ENCODE measurements around the gene COL23A1. TPM values are rescaled to one million over a fixed set of nuclear protein-coding genes. Genes with fewer than 3 reads are reported as not detected.
"Not testable (repeated sequence)": the region's sequence is repeated elsewhere in the genome, so short reads cannot be mapped to it uniquely, and the experiment has no call there.

The COL23A1 gene
- total RNA-seq, 1 experiment from 2014 or later = 0.18 TPM

DNA sequence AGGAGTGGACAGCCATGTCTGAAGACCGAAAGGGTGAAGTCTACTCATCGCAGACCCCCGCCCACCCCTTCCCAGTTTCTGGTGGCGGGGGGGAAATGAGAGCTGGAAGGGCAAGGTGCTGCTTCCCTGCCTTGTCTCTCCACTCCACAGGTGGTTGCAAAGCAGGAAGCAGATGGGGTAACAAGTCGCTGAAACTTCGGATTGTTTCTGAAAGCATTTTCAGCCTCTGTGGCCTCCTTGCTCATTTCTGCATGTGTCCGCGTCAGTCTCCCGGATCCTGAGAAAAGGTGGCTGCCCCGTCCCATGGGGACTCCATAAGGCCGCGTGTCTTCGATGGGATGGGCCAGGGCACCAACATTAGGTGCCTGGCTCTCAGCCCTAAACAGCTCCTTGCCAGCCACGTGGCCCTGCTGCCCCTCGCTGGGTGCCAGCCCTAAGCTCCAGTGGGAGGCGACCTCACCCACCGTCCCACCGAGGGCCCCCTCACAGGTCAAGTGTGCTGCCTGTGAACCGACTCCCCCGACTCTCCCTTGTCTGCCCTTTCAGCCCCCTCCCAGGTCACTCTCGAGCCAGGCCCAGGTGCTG lies 358.6 kb downstream of the COL23A1 start:
- H3K9me3 Mint-ChIP-seq (ENCODE audit: unreplicated experiment) = no peaks in the 10 kb centered on the region
- Histone ChIP-seq H3K4me3 (ENCODE audit: low read depth, low read length) (peak overlapping the region; percentile 78), H3K27me3 (replicated peaks; ENCODE audit: control insufficient read depth, insufficient read depth, low read length) (no peaks in the 10 kb centered on the region), H3K36me3 (ENCODE audit: control insufficient read depth, insufficient read depth, low read length) (0 out of 2 replicates have a peak, but pooled peaks cover 4% of the 10 kb centered on the region), H3K4me1 (peaks cover 27% of the 10 kb centered on the region), H3K9me3 (no peaks in the 10 kb centered on the region)
- DNase-seq = no peak
- intact Hi-C loops (cut with micrococcal nuclease; ENCODE audit: unreplicated experiment) = loop anchor here (1.0 kb wide), 1 partner anchor 27 kb away; the partner anchor contains the start of gene HNRNPAB
- H3K27me3 Mint-ChIP-seq (ENCODE audit: insufficient read depth, unreplicated experiment) = no peaks in the 10 kb centered on the region
- no TSS peak for BruUV-seq (replicated peaks)
- H3K36me3 Mint-ChIP-seq (ENCODE audit: insufficient read depth, unreplicated experiment) = peaks cover 46% of the 10 kb centered on the region
- peak overlapping the region; percentile 79 for H3K4me3 Mint-ChIP-seq (ENCODE audit: unreplicated experiment)
- CTCF ChIA-PET = interaction anchor here (0.6 kb wide), 1 partner anchor 155 kb away, joined by 3 read pairs; no protein-coding TSS in a partner anchor
- H3K27ac Mint-ChIP-seq (ENCODE audit: unreplicated experiment) = peak overlapping the region; percentile 77
- TF ChIP-seq, protein P1, sequence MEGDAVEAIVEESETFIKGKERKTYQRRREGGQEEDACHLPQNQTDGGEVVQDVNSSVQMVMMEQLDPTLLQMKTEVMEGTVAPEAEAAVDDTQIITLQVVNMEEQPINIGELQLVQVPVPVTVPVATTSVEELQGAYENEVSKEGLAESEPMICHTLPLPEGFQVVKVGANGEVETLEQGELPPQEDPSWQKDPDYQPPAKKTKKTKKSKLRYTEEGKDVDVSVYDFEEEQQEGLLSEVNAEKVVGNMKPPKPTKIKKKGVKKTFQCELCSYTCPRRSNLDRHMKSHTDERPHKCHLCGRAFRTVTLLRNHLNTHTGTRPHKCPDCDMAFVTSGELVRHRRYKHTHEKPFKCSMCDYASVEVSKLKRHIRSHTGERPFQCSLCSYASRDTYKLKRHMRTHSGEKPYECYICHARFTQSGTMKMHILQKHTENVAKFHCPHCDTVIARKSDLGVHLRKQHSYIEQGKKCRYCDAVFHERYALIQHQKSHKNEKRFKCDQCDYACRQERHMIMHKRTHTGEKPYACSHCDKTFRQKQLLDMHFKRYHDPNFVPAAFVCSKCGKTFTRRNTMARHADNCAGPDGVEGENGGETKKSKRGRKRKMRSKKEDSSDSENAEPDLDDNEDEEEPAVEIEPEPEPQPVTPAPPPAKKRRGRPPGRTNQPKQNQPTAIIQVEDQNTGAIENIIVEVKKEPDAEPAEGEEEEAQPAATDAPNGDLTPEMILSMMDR (IDR thresholded peaks at IDR 0.05; ENCODE audit: insufficient read depth in 1 of 2, low read depth in 1 of 2, low read length in 1 of 2, severe bottlenecking in 1 of 2, unreplicated experiment in 1 of 2) = no peak
- peaks cover 28% of the 10 kb centered on the region for H3K4me1 Mint-ChIP-seq (ENCODE audit: low read depth, unreplicated experiment)
- POLR2A ChIA-PET = interaction anchor here (0.5 to 3.8 kb wide), 4 partner anchors 8 to 27 kb away, joined by 4 to 15 read pairs (median 5); partner anchors contain the start of gene HNRNPAB

DNA sequence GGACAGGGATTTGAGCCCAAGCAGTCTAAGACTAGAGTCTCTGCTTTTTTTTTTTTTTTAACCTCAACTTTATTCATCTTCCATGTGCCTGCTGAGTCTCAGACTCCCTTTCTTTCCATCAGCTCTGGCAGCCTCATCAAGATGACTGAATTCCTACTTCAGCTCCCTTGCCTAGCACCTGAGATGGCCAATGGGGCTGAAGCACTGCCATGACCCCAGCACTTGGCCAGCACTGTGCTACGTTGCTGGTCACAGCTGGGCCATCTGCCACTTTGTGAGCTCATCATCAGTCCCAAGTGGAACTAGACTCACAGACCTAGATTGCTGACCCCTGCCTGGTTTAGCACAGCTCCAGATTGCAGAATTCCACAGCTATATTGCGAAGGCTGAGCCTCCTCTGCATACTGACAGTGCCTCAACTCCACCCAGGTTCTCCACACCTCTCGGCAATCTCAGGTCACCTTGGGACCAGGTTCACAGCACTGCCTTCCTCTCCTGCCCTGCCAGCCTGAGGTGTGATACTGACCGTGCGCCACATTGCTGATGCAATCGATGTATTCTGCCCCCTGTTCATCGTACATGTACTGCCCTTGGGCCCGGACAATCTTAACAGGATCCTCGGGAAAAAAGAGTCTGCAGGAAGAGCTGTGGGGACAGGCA lies 359.2 kb downstream of the COL23A1 start:
- no peak for DNase-seq
- Histone ChIP-seq H3K4me3 (ENCODE audit: low read depth, low read length) (peak overlapping the region; percentile 78), H3K9me3 (no peaks in the 10 kb centered on the region), H3K36me3 (ENCODE audit: control insufficient read depth, insufficient read depth, low read length) (0 out of 2 replicates have a peak, but pooled peaks cover 4% of the 10 kb centered on the region), H3K27me3 (replicated peaks; ENCODE audit: control insufficient read depth, insufficient read depth, low read length) (no peaks in the 10 kb centered on the region), H3K4me1 (peaks cover 33% of the 10 kb centered on the region)
- peak overlapping the region; percentile 79 for H3K4me3 Mint-ChIP-seq (ENCODE audit: unreplicated experiment)
- TF ChIP-seq, protein P1 (IDR thresholded peaks at IDR 0.05; ENCODE audit: insufficient read depth in 1 of 2, low read depth in 1 of 2, low read length in 1 of 2, severe bottlenecking in 1 of 2, unreplicated experiment in 1 of 2) = no peak
- H3K27ac Mint-ChIP-seq (ENCODE audit: unreplicated experiment) = peak overlapping the region; percentile 77
- CTCF ChIA-PET = interaction anchor here (0.6 kb wide), 1 partner anchor 155 kb away, joined by 3 read pairs; no protein-coding TSS in a partner anchor
- intact Hi-C loops (cut with micrococcal nuclease; ENCODE audit: unreplicated experiment) = no loop called here
- peaks cover 51% of the 10 kb centered on the region for H3K36me3 Mint-ChIP-seq (ENCODE audit: insufficient read depth, unreplicated experiment)
- peaks cover 32% of the 10 kb centered on the region for H3K4me1 Mint-ChIP-seq (ENCODE audit: low read depth, unreplicated experiment)
- POLR2A ChIA-PET = interaction anchor here (0.5 to 3.8 kb wide), 4 partner anchors 8 to 27 kb away, joined by 4 to 15 read pairs (median 5); partner anchors contain the start of gene HNRNPAB
- TSS peak; percentile 32 for BruUV-seq (replicated peaks)
- H3K9me3 Mint-ChIP-seq (ENCODE audit: unreplicated experiment) = no peaks in the 10 kb centered on the region
- H3K27me3 Mint-ChIP-seq (ENCODE audit: insufficient read depth, unreplicated experiment) = no peaks in the 10 kb centered on the region

DNA sequence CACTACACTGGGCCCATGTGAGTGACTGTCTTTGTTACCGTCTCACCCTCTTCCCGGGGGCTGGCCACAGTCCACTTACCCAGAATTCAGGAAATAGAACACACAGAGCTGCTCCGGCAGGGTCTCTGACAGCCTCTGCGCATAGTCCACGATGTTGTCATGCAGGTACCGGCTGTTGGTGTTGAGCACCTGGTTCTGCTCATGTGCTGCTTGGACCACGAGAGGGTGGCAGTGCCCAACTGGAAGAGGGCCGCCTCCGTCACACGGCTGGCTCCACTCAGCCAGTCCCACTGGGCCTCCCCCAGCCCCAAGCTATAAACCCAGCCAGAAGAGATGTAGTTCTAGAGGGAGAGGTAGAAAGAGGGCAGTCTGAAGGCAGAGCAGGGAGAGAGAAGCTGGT lies 360.3 kb downstream of the COL23A1 start:
- peaks cover 32% of the 10 kb centered on the region for H3K4me1 Mint-ChIP-seq (ENCODE audit: low read depth, unreplicated experiment)
- Histone ChIP-seq H3K9me3 (no peaks in the 10 kb centered on the region), H3K4me3 (ENCODE audit: low read depth, low read length) (no peak overlapping the region), H3K36me3 (ENCODE audit: control insufficient read depth, insufficient read depth, low read length) (0 out of 2 replicates have a peak, but pooled peaks cover 4% of the 10 kb centered on the region), H3K4me1 (peaks cover 33% of the 10 kb centered on the region), H3K27me3 (replicated peaks; ENCODE audit: control insufficient read depth, insufficient read depth, low read length) (no peaks in the 10 kb centered on the region)
- CTCF ChIA-PET = no interaction called here
- H3K4me3 Mint-ChIP-seq (ENCODE audit: unreplicated experiment) = peak overlapping the region; percentile 20
- no peaks in the 10 kb centered on the region for H3K9me3 Mint-ChIP-seq (ENCODE audit: unreplicated experiment)
- H3K27me3 Mint-ChIP-seq (ENCODE audit: insufficient read depth, unreplicated experiment) = no peaks in the 10 kb centered on the region
- H3K27ac Mint-ChIP-seq (ENCODE audit: unreplicated experiment) = no peak overlapping the region
- peaks cover 59% of the 10 kb centered on the region for H3K36me3 Mint-ChIP-seq (ENCODE audit: insufficient read depth, unreplicated experiment)
- POLR2A ChIA-PET = interaction anchor here (3.8 kb wide), 1 partner anchor 26 kb away, joined by 15 read pairs; the partner anchor contains the start of gene HNRNPAB
- DNase-seq = no peak
- TF ChIP-seq, protein P1 (IDR thresholded peaks at IDR 0.05; ENCODE audit: insufficient read depth in 1 of 2, low read depth in 1 of 2, low read length in 1 of 2, severe bottlenecking in 1 of 2, unreplicated experiment in 1 of 2) = no peak
- no TSS peak for BruUV-seq (replicated peaks)
- intact Hi-C loops (cut with micrococcal nuclease; ENCODE audit: unreplicated experiment) = no loop called here

DNA sequence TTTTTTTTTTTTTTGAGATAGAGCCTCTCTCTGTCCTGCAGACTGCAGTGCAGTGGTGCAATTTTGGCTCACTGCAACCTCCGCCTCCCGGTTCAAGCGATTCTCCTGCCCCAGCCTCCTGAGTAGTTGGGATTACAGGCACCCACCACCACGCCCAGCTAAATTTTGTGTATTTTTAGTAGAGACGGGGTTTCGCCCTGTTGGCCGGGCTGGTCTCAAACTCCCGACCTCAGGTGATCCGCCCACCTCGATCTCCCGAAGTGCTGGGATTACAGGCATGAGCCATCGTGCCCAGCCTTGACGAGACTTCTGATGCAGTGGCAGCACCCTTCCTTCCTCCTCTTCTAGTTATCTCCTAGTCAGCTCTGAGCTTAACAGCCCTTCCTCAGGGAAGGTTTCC lies 361.1 kb downstream of the COL23A1 start:
- Mint-ChIP-seq H3K4me1 (ENCODE audit: low read depth, unreplicated experiment) (peaks cover 32% of the 10 kb centered on the region), H3K36me3 (ENCODE audit: insufficient read depth, unreplicated experiment) (peaks cover 65% of the 10 kb centered on the region)
- H3K36me3 ChIP-seq (ENCODE audit: control insufficient read depth, insufficient read depth, low read length); DNase-seq; H3K4me3 Mint-ChIP-seq (ENCODE audit: unreplicated experiment); H3K27me3 ChIP-seq (replicated peaks; ENCODE audit: control insufficient read depth, insufficient read depth, low read length); H3K9me3 ChIP-seq; H3K27me3 Mint-ChIP-seq (ENCODE audit: insufficient read depth, unreplicated experiment); intact Hi-C loops (cut with micrococcal nuclease; ENCODE audit: unreplicated experiment); CTCF ChIA-PET; H3K4me3 ChIP-seq (ENCODE audit: low read depth, low read length); H3K9me3 Mint-ChIP-seq (ENCODE audit: unreplicated experiment); BruUV-seq (replicated peaks); POLR2A ChIA-PET; H3K27ac Mint-ChIP-seq (ENCODE audit: unreplicated experiment): not testable (repeated sequence)
- H3K4me1 ChIP-seq = peaks cover 37% of the 10 kb centered on the region

Measured in Caco-2 (cell line).